Measurements from ENCODE around the gene RBM6.
"Not testable (repeated sequence)": the region's sequence is repeated elsewhere in the genome, so short reads cannot be mapped to it uniquely, and the experiment has no call there.

The RBM6 gene

GRCh38 chr3:49984394-49984793 lies 44.4 kb downstream of the RBM6 start:
- DNase-seq = no peak

GRCh38 chr3:49992326-49992725 lies 52.4 kb downstream of the RBM6 start:
- no peak for DNase-seq

GRCh38 chr3:49994476-49994875 lies 54.5 kb downstream of the RBM6 start:
- no peak for DNase-seq

- no peak for DNase-seq
These were observed 56.1 kb downstream of the RBM6 start for GRCh38 chr3:49996016-49996415.

GRCh38 chr3:49997862-49998261 lies 57.9 kb downstream of the RBM6 start:
- DNase-seq = no peak

GRCh38 chr3:49998326-49998725 lies 58.4 kb downstream of the RBM6 start:
- no peak for DNase-seq

- DNase-seq = no peak
These were observed 61.6 kb downstream of the RBM6 start for GRCh38 chr3:50001511-50001910.

- no peak for DNase-seq
These were observed 63.3 kb downstream of the RBM6 start for GRCh38 chr3:50003216-50003615.

GRCh38 chr3:50003824-50004223 lies 63.9 kb downstream of the RBM6 start:
- no peak for DNase-seq

GRCh38 chr3:50008931-50009330 lies 69.0 kb downstream of the RBM6 start:
- DNase-seq = no peak

GRCh38 chr3:50010959-50011358 lies 71.0 kb downstream of the RBM6 start:
- DNase-seq = no peak

GRCh38 chr3:50015918-50016317 lies 76.0 kb downstream of the RBM6 start:
- no peak for DNase-seq

- no peak for DNase-seq
These were observed 88.4 kb downstream of the RBM6 start for GRCh38 chr3:50028346-50028745.

- not testable (repeated sequence) for DNase-seq
These were observed 91.3 kb downstream of the RBM6 start for GRCh38 chr3:50031201-50031600.

GRCh38 chr3:50044976-50045375 lies 105.0 kb downstream of the RBM6 start:
- DNase-seq = no peak

- no peak for DNase-seq
These were observed 107.5 kb downstream of the RBM6 start for GRCh38 chr3:50047426-50047825.

GRCh38 chr3:50050361-50050760 lies 110.4 kb downstream of the RBM6 start:
- no peak for DNase-seq

- no peak for DNase-seq
These were observed 117.8 kb downstream of the RBM6 start for GRCh38 chr3:50057756-50058155.

GRCh38 chr3:50068134-50068533 lies 128.2 kb downstream of the RBM6 start:
- no peak for DNase-seq

- DNase-seq = no peak
These were observed 138.1 kb downstream of the RBM6 start for GRCh38 chr3:50078091-50078490.

GRCh38 chr3:50078622-50079021 lies 138.7 kb downstream of the RBM6 start:
- no peak for DNase-seq

GRCh38 chr3:50084951-50085350 lies 145.0 kb downstream of the RBM6 start:
- not testable (repeated sequence) for DNase-seq

- peak; percentile 71 for DNase-seq
These were observed 149.0 kb downstream of the RBM6 start, which contains the start of gene RBM5 for GRCh38 chr3:50088725-50089608. TSS of gene RBM5 (plus strand) at chr3:50088919. CDS start at chr3:50090435, 1,516 bp downstream.

GRCh38 chr3:50089609-50089945 lies 149.6 kb downstream of the RBM6 start:
- DNase-seq = no peak

- DNase-seq = no peak
These were observed 151.0 kb downstream of the RBM6 start for GRCh38 chr3:50090984-50091383.
